K562 (cell line): ENCODE results near the gene FBXL2. TPM values are rescaled to one million over a fixed set of nuclear protein-coding genes. Genes with fewer than 3 reads are reported as not detected.

ENCODE experiments used
- ATAC-seq: fragments of 200-7000 bp; cut with Tn5 transposase; 3 replicates; pipeline ENCODE4 v1.9.1; 2020; ENCODE audit warnings: moderate library complexity
- BruUV-seq: library from RNA; stranded (reverse); fragments of 400-500 nt; replicated peaks from 2 replicates; lab custom pipeline; 2021; lab: Mats Ljungman, UMichigan
- CTCF ChIA-PET: fragments of 300-600 bp; formaldehyde crosslinking; extraction: SDS; loops from one replicate; lab custom pipeline; 2021; ENCODE audit warnings: low intra/inter-chr PET ratio; lab: Yijun Ruan, JAX
- POLR2A ChIA-PET: fragments of 300-600, 350-650 bp; sonication (Branson Sonifier 250); formaldehyde crosslinking; extraction: SDS; loops from one replicate; lab custom pipeline; 2021; ENCODE audit warnings: antibody characterized with exemption, inconsistent platforms; lab: Yijun Ruan, JAX
- DNase-seq, 4 experiments: peaks; one replicate each; pipeline versions ENCODE4 v3.0.0 to v3.0.0-alpha.2; 2011 to 2018; ENCODE audit warnings: low spot score in 3 of 4, mixed read lengths in 3 of 4; ENCODE audit errors: extremely low read depth in 1 of 4
- FAIRE-seq: peaks from 2 replicates; lab custom pipeline; 2011; peaks lifted over from hg19 to GRCh38; lab: Jason Lieb, UNC
- H2AFZ ChIP-seq: 2 replicates; pipeline ENCODE4 v1.6.0; 2011; ENCODE audit warnings: low read depth, low read length, control low read depth, inconsistent platforms
- H3K27ac ChIP-seq: fragments of 200-600 bp; 3 replicates; pipeline ENCODE4 v1.8.0; 2011; ENCODE audit warnings: low read depth, mild to moderate bottlenecking, control low read depth, inconsistent platforms, low read length, moderate library complexity, mixed read lengths; ENCODE audit errors: extremely low read depth
- H3K27me3 ChIP-seq, 2 experiments: fragments of 300-600 bp in 1 of 2; 2 replicates in 1 of 2; 3 replicates in 1 of 2; pipeline versions ENCODE4 v1.6.0 to v1.8.0; 2011; ENCODE audit warnings: inconsistent platforms in 2 of 2, low read length in 2 of 2, mild to moderate bottlenecking in 1 of 2, mixed read lengths in 1 of 2, moderate library complexity in 1 of 2; ENCODE audit not compliant: control insufficient read depth in 2 of 2, insufficient read depth in 2 of 2
- H3K36me3 ChIP-seq: fragments of 300-600 bp; 3 replicates; pipeline ENCODE4 v1.8.0; 2011; ENCODE audit warnings: mild to moderate bottlenecking, low read length, inconsistent platforms; ENCODE audit not compliant: control insufficient read depth, insufficient read depth
- H3K4me1 ChIP-seq, 2 experiments: fragments of 200-600 bp in 1 of 2; replicated peaks in 1 of 2; 2 replicates in 1 of 2; 3 replicates in 1 of 2; pipeline versions ENCODE4 v1.5.1 to v1.8.0; 2011; ENCODE audit warnings: inconsistent platforms in 2 of 2, low read length in 2 of 2, mild to moderate bottlenecking in 1 of 2, mixed read lengths in 1 of 2, moderate library complexity in 1 of 2; ENCODE audit not compliant: control insufficient read depth in 2 of 2, insufficient read depth in 2 of 2
- H3K4me2 ChIP-seq: 2 replicates; pipeline ENCODE4 v1.6.1; 2011; ENCODE audit warnings: low read length, control low read depth, inconsistent platforms, mixed read lengths; ENCODE audit not compliant: insufficient read depth
- H3K4me3 ChIP-seq: fragments of 200-600 bp; sonication (generic), shearing (Covaris generic); 2 replicates; pipeline ENCODE4 v1.5.1; 2016; ENCODE audit warnings: control low read depth, inconsistent platforms
- H3K79me2 ChIP-seq: fragments of 200-600 bp; 3 replicates; pipeline ENCODE4 v1.8.0; 2011; ENCODE audit warnings: low read length, inconsistent platforms; ENCODE audit not compliant: control insufficient read depth, insufficient read depth
- H3K9ac ChIP-seq, 2 experiments: 2 replicates each; pipeline versions ENCODE4 v1.6.0 to v1.6.1; 2011; ENCODE audit warnings: low read depth in 2 of 2, low read length in 2 of 2, control low read depth in 1 of 2, inconsistent platforms in 1 of 2, mild to moderate bottlenecking in 1 of 2, mixed read lengths in 1 of 2; ENCODE audit not compliant: insufficient read depth in 1 of 2
- H3K9me1 ChIP-seq: one replicate; pipeline ENCODE4 v1.6.0; 2011; ENCODE audit warnings: inconsistent platforms, mild to moderate bottlenecking, low read length, moderate library complexity; ENCODE audit not compliant: control insufficient read depth, insufficient read depth
- H3K9me3 ChIP-seq: replicated peaks from 2 replicates; pipeline ENCODE4 v1.5.1; 2011; ENCODE audit warnings: low read depth, low read length, inconsistent platforms; ENCODE audit not compliant: control insufficient read depth, insufficient read depth
- H4K20me1 ChIP-seq: replicated peaks from 2 replicates; pipeline ENCODE4 v1.6.1; 2011; ENCODE audit warnings: low read length, inconsistent platforms, mixed read lengths; ENCODE audit not compliant: control insufficient read depth, insufficient read depth
- FOXP1 ChIP-seq: sonication (generic); formaldehyde crosslinking; IDR thresholded peaks from 2 replicates; pipeline ENCODE4 v1.8.0; 2022; ENCODE audit warnings: mild to moderate bottlenecking, missing genetic modification reagents
- PHB2 ChIP-seq: fragments of 450-650 bp; IDR thresholded peaks from 2 replicates; pipeline ENCODE4 v1.6.1; 2017; ENCODE audit warnings: low read depth
- POLR2AphosphoS5 ChIP-seq: IDR thresholded peaks from 2 replicates; pipeline ENCODE4 v1.6.1; 2011; ENCODE audit warnings: mild to moderate bottlenecking, low read depth, low read length, moderate library complexity; ENCODE audit not compliant: control insufficient read depth, insufficient read depth
- RBM17 ChIP-seq: fragments of 200-400 bp; formaldehyde crosslinking; IDR thresholded peaks from 2 replicates; pipeline ENCODE4 v1.6.1; 2017; ENCODE audit warnings: low read depth, mild to moderate bottlenecking, low read length, borderline replicate concordance
- SIN3B ChIP-seq: fragments of 450-650 bp; IDR thresholded peaks from 2 replicates; pipeline ENCODE4 v1.6.1; 2017; ENCODE audit warnings: low read depth, mild to moderate bottlenecking, moderate library complexity
- SREBF2 ChIP-seq: sonication (generic); formaldehyde crosslinking; IDR thresholded peaks from 2 replicates; pipeline ENCODE4 v1.4.0; 2020; ENCODE audit warnings: mild to moderate bottlenecking, missing genetic modification reagents
- ZBTB7A ChIP-seq: IDR thresholded peaks from 2 replicates; pipeline ENCODE4 v1.6.1; 2011; ENCODE audit warnings: low read depth, mild to moderate bottlenecking, low read length, moderate library complexity, borderline replicate concordance; ENCODE audit not compliant: control insufficient read depth
- ZKSCAN1 ChIP-seq: fragments of 150-350 bp; IDR thresholded peaks from 2 replicates; pipeline ENCODE4 v1.6.1; 2016; ENCODE audit warnings: low read depth, low read length
- ZNF212 ChIP-seq: fragments of 450-650 bp; formaldehyde crosslinking; IDR thresholded peaks from 2 replicates; pipeline ENCODE4 v1.4.0; 2020; ENCODE audit warnings: mild to moderate bottlenecking
- WGBS: fragments of 100-300 bp; shearing (Covaris generic); methylation state at CpG from one replicate; pipeline ENCODE4 v1.1.6; 2016; ENCODE audit warnings: low coverage, mixed read lengths; ENCODE audit not compliant: insufficient coverage; ENCODE audit errors: missing lambda C conversion rate; 5-methylcytosine and 5-hydroxymethylcytosine counted together
- in situ Hi-C: fragments of 300-500 bp; cut with MboI; formaldehyde crosslinking; loops from 4 replicates; pipeline ENCODE4 v1.15.0; 2018; ENCODE audit warnings: inconsistent platforms, mixed read lengths
- intact Hi-C: fragments of 100-400 bp; cut with micrococcal nuclease; formaldehyde crosslinking; loops from 2 replicates; pipeline ENCODE4 v1.14.2; 2022
- polyA plus RNA-seq, 8 experiments: library from polyadenylated mRNA; depleted of rRNA in 4 of 8; stranded (reverse) in 5 of 8; unstranded in 3 of 8; fragments of >200 nt; fragmentation: Nextera tagmentation in 2 of 8; fragmentation: Illumina TruSeq in 1 of 8; extraction: Ambion mirVana in 2 of 8; extraction: Trizol in 1 of 8; gene quantifications; 2 replicates each; pipeline versions ENCODE4 v1.2.1 to v1.2.3, GENCODE V29; 2011 to 2014; ENCODE audit warnings: inconsistent platforms in 1 of 8, missing spikeins in 1 of 8
- total RNA-seq, 7 experiments: library from RNA; depleted of rRNA in 6 of 7; stranded (reverse); fragments of >200 nt in 6 of 7; fragmentation: Illumina TruSeq in 2 of 7; extraction: Trizol in 2 of 7; gene quantifications; 2 replicates each; pipeline versions ENCODE4 v1.2.1 to v1.2.3, GENCODE V29; 2011 to 2021; ENCODE audit warnings: low replicate concordance in 1 of 7
- TF ChIP-seq, protein P1 (sequence below): sonication (generic); formaldehyde crosslinking; IDR thresholded peaks from 2 replicates; pipeline ENCODE4 v1.9.0; 2022; ENCODE audit warnings: mild to moderate bottlenecking, missing genetic modification reagents
- TF ChIP-seq, protein P2 (sequence below): fragments of 250-450 bp; sonication (Bioruptor Pico); IDR thresholded peaks from 2 replicates; pipeline ENCODE4 v1.8.0; 2021; ENCODE audit warnings: moderate library complexity, mild to moderate bottlenecking, inconsistent platforms
- TF ChIP-seq, protein P3 (sequence below): fragments of 450-650 bp; formaldehyde crosslinking; IDR thresholded peaks from 2 replicates; pipeline ENCODE4 v1.4.0; 2020; ENCODE audit warnings: mild to moderate bottlenecking, moderate library complexity
- TF ChIP-seq, protein P4 (sequence below): sonication (generic); formaldehyde crosslinking; IDR thresholded peaks from 2 replicates; pipeline ENCODE4 v1.8.0; 2022; ENCODE audit warnings: mild to moderate bottlenecking, missing genetic modification reagents

The FBXL2 gene
- total and polyA plus RNA-seq, 9 of the 15 experiments (the other 6 are each of a cell fraction or from before 2014, with no cell fraction given), result 1.3 to 6.9 (median 1.9) TPM

DNA sequence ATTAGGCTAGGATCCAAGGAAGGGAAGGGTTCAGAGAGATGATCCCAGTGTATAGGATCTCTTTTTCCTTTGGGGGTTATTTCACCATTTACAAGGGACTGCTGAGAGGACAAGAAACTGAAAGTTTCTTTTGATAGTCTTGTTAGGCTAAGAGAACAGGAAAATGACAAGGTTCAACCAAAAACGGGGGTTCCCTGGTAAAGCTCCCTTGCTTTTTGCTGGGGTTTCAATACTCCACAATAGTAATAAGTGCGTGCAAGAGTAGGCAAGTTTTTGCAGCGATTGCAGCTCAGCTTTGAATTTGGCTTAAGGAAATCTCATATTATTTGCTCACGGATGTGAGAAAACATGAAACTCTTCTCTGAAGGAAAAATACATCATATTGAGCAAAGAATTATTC lies 39.8 kb upstream of the FBXL2 start (continued):
- TF ChIP-seq, protein P1, sequence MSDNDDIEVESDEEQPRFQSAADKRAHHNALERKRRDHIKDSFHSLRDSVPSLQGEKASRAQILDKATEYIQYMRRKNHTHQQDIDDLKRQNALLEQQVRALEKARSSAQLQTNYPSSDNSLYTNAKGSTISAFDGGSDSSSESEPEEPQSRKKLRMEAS (CRISPR knock-in tag), result no peak
- TF ChIP-seq, protein P2, sequence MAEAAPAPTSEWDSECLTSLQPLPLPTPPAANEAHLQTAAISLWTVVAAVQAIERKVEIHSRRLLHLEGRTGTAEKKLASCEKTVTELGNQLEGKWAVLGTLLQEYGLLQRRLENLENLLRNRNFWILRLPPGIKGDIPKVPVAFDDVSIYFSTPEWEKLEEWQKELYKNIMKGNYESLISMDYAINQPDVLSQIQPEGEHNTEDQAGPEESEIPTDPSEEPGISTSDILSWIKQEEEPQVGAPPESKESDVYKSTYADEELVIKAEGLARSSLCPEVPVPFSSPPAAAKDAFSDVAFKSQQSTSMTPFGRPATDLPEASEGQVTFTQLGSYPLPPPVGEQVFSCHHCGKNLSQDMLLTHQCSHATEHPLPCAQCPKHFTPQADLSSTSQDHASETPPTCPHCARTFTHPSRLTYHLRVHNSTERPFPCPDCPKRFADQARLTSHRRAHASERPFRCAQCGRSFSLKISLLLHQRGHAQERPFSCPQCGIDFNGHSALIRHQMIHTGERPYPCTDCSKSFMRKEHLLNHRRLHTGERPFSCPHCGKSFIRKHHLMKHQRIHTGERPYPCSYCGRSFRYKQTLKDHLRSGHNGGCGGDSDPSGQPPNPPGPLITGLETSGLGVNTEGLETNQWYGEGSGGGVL (CRISPR knock-in tag), result no peak
- TF ChIP-seq FOXP1, result no peak
- no peak for TF ChIP-seq SIN3B
- TF ChIP-seq, protein P3, sequence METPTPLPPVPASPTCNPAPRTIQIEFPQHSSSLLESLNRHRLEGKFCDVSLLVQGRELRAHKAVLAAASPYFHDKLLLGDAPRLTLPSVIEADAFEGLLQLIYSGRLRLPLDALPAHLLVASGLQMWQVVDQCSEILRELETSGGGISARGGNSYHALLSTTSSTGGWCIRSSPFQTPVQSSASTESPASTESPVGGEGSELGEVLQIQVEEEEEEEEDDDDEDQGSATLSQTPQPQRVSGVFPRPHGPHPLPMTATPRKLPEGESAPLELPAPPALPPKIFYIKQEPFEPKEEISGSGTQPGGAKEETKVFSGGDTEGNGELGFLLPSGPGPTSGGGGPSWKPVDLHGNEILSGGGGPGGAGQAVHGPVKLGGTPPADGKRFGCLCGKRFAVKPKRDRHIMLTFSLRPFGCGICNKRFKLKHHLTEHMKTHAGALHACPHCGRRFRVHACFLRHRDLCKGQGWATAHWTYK, result no peak
- TF ChIP-seq, protein P4, sequence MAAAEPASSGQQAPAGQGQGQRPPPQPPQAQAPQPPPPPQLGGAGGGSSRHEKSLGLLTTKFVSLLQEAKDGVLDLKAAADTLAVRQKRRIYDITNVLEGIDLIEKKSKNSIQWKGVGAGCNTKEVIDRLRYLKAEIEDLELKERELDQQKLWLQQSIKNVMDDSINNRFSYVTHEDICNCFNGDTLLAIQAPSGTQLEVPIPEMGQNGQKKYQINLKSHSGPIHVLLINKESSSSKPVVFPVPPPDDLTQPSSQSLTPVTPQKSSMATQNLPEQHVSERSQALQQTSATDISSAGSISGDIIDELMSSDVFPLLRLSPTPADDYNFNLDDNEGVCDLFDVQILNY (CRISPR knock-in tag), result no peak

DNA sequence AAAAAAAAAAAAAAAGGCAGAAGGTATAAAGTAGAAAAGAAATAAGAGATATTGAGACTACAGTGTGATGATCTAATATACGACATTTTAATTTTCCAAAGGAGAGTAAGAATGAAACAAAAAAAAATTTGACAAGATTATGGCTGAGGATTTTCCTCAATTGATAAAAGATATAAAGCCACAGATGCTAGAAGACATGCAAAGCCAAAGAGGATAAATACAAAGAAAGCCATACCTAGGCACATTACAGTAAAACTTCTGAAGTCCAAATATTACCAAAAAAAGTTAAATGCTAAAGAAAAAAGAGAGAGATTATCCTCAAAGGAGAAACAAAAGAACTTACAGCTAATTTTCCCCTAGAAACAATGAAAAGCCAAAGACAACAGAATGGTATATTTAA lies 38.3 kb upstream of the FBXL2 start:
- H3K9me1 ChIP-seq, result no peaks in the 10 kb centered on the region
- no peak overlapping the region for H3K4me3 ChIP-seq
- in situ Hi-C loops (no loop called here), intact Hi-C loops (loop anchor here (10.0 kb wide), 1 partner anchor 294 kb away; no protein-coding TSS in a partner anchor)
- no peak overlapping the region for H3K4me2 ChIP-seq
- BruUV-seq, result no TSS peak
- H3K9me3 ChIP-seq, result no peaks in the 10 kb centered on the region
- DNase-seq, result no peak
- H3K9ac ChIP-seq, result no peak overlapping the region
- H3K4me1 ChIP-seq, result no peaks in the 10 kb centered on the region
- no peak for ATAC-seq
- H3K36me3 ChIP-seq, result no peaks in the 10 kb centered on the region
- H3K79me2 ChIP-seq, result no peaks in the 10 kb centered on the region
- H4K20me1 ChIP-seq, result no peaks in the 10 kb centered on the region
- WGBS, result 10% methylated on average over 1 of the region's 1 CpG
- peaks cover 0 to 5% of the 10 kb centered on the region in 2 experiments; a peak in 2 of 5 replicates for H3K27me3 ChIP-seq
- H2AFZ ChIP-seq, result no peak overlapping the region
- no peak for FAIRE-seq
- no peak overlapping the region for H3K27ac ChIP-seq
- ChIA-PET POLR2A (no interaction called here), CTCF (no interaction called here)
- no peak for TF ChIP-seq PHB2
- TF ChIP-seq ZKSCAN1, result no peak
- TF ChIP-seq RBM17, result no peak
- no peak for TF ChIP-seq ZNF212 (CRISPR knock-in tag)
- TF ChIP-seq ZBTB7A, result no peak
- no peak for TF ChIP-seq POLR2AphosphoS5
- TF ChIP-seq SREBF2, result no peak
